Esophagus (tissue), 2 donors: ENCODE measurements around the gene CHSY3. TPM values are rescaled to one million over a fixed set of nuclear protein-coding genes. Genes with fewer than 3 reads are reported as not detected.
"Not testable (repeated sequence)": the region's sequence is repeated elsewhere in the genome, so short reads cannot be mapped to it uniquely, and the experiment has no call there.

ENCODE experiments used
- H3K27ac ChIP-seq, 2 donors: one replicate each; pipeline ENCODE4 v1.5.1; 2013; ENCODE audit warnings: low read depth in 2 of 2, mild to moderate bottlenecking in 2 of 2, inconsistent platforms in 1 of 2, low read length in 1 of 2, moderate library complexity in 1 of 2
- H3K27me3 ChIP-seq, 2 donors: one replicate each; pipeline ENCODE4 v1.6.1; 2013; ENCODE audit warnings: low read length in 2 of 2, control low read depth in 1 of 2, mild to moderate bottlenecking in 1 of 2; ENCODE audit not compliant: insufficient read depth in 2 of 2, control insufficient read depth in 1 of 2
- H3K36me3 ChIP-seq, 2 donors: one replicate each; pipeline ENCODE4 v1.6.1; 2013; ENCODE audit warnings: low read length in 1 of 2; ENCODE audit not compliant: control insufficient read depth in 2 of 2, insufficient read depth in 2 of 2
- H3K4me1 ChIP-seq, 2 donors: one replicate each; pipeline ENCODE4 v1.6.1; 2013; ENCODE audit warnings: low read length in 1 of 2; ENCODE audit not compliant: control insufficient read depth in 2 of 2, insufficient read depth in 2 of 2
- H3K4me3 ChIP-seq, 2 donors: one replicate each; pipeline ENCODE4 v1.5.1; 2013; ENCODE audit warnings: low read length in 2 of 2, mild to moderate bottlenecking in 2 of 2, low read depth in 1 of 2, moderate library complexity in 1 of 2
- H3K9me3 ChIP-seq, 2 donors: one replicate each; pipeline ENCODE4 v1.6.1; 2013; ENCODE audit warnings: mild to moderate bottlenecking in 2 of 2, low read depth in 1 of 2, low read length in 1 of 2, moderate library complexity in 1 of 2; ENCODE audit not compliant: control insufficient read depth in 2 of 2, insufficient read depth in 1 of 2
- WGBS, 2 donors: extraction: QIAGEN DNeasy Blood & Tissue Kit; methylation state at CpG; one replicate each; pipeline ENCODE4 v1.1.7; 2013; 5-methylcytosine and 5-hydroxymethylcytosine counted together
- polyA plus RNA-seq, 2 donors: library from polyadenylated mRNA; stranded (reverse); fragments of 200-250 nt; gene quantifications; one replicate each; pipeline ENCODE4 v1.2.3, GENCODE V29; 2013
- donor health status: healthy with polysubstance abuse.
- donor health status: Bipolar disorder and iron deficiency.

The CHSY3 gene
- polyA plus RNA-seq, 2 donors: 0.02 to 0.14 TPM

DNA sequence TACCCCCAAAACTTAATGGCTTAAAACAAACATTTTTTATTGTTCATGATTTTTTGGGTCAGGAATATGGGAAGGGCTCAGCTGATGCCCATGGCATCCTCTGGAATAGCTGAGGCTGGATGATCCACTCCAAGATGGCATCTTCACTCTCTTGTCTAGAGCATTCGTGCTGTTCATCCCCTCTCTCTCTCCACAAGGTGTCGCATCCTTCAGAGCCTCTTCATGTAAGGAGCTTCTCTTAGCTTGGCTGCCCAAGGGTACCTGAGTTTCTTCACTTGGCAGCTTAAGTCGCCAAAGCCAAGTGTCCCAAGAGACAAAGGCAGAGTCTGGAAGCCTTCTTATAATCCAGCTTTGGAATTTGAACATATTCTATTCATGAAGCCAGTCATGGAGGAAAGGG, 294.7 kb downstream of the CHSY3 start:
- Histone ChIP-seq H3K4me1 (no peaks in the 10 kb centered on the region), H3K9me3 (no peaks in the 10 kb centered on the region), H3K4me3 (no peak overlapping the region), H3K27ac (no peak overlapping the region), H3K36me3 (no peaks in the 10 kb centered on the region), H3K27me3 (no peaks in the 10 kb centered on the region)
- WGBS, 2 donors: 71% methylated on average over 3 of the region's 3 CpGs

DNA sequence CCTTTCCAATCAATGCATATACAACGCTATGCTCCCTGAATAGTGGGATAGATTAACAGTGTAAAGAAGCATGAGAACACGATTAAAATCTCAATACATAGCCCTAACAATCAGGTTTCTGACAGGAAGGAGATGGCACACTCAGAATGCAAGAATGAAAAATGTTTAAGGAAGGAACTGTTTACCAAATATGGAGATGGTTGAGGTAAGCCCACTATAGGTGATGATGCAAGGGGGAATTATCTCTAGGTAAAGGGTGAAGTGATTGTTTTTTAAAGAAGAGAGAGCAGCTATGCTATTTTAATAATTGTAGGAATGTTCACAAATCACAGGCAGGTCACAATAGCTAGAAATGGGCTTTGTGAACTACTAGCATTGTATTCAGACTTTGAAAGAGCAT, 302.4 kb downstream of the CHSY3 start:
- H3K9me3 ChIP-seq: no peaks in the 10 kb centered on the region
- no peaks in the 10 kb centered on the region for H3K27me3 ChIP-seq
- H3K27ac ChIP-seq: no peak overlapping the region
- H3K4me3 ChIP-seq: no peak overlapping the region
- 61 to 73% methylated on average over 2 of the region's 2 CpGs for WGBS, 2 donors
- H3K4me1 ChIP-seq: no peaks in the 10 kb centered on the region
- no peaks in the 10 kb centered on the region for H3K36me3 ChIP-seq

DNA sequence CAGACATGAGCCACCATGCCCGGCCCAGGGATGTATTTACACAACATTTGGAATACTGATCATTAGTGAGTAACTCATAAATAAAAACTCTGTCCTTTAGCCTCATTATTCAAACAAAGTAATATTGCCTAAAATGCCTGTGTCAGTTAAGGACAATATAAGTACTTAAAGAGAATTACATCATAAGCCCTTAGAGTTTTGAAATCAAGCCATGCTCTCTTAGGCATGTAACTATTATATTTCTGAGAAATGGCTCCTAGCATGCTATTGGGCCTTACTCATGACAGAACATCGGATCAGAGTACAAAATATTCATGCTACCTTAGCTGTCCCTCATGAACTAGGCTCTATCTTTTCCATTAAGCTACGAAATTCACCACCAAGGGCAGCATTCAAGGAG, 309.3 kb downstream of the CHSY3 start:
- no peaks in the 10 kb centered on the region for H3K27me3 ChIP-seq
- WGBS, 2 donors: 62 to 76% methylated on average over 3 of the region's 3 CpGs
- no peak overlapping the region for H3K4me3 ChIP-seq
- no peak overlapping the region for H3K27ac ChIP-seq
- no peaks in the 10 kb centered on the region for H3K36me3 ChIP-seq
- no peaks in the 10 kb centered on the region for H3K9me3 ChIP-seq
- no peaks in the 10 kb centered on the region for H3K4me1 ChIP-seq

DNA sequence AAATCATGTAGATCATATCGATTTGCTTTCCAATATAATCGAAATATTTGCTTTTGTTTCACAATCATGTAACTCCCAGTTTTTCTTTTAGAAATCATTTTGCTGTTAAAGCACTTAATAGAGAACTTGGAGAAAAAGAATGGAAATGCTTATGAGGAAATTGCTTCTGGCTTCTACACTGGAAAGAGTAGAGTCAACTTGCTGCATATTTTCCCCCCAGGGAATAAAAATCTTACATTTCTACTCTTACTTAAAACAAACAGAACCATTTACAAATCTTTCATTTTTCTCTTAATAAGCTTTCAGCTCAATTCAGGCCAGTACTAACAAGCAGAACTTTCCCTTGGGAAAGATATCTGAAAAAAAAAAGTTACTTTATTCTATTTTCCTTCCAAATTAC, 312.0 kb downstream of the CHSY3 start:
- H3K36me3 ChIP-seq: no peaks in the 10 kb centered on the region
- H3K4me3 ChIP-seq: no peak overlapping the region
- H3K27ac ChIP-seq: no peak overlapping the region
- H3K27me3 ChIP-seq: no peaks in the 10 kb centered on the region
- no peaks in the 10 kb centered on the region for H3K9me3 ChIP-seq
- WGBS, 2 donors: 47 to 52% methylated on average over 2 of the region's 2 CpGs
- H3K4me1 ChIP-seq: no peaks in the 10 kb centered on the region

DNA sequence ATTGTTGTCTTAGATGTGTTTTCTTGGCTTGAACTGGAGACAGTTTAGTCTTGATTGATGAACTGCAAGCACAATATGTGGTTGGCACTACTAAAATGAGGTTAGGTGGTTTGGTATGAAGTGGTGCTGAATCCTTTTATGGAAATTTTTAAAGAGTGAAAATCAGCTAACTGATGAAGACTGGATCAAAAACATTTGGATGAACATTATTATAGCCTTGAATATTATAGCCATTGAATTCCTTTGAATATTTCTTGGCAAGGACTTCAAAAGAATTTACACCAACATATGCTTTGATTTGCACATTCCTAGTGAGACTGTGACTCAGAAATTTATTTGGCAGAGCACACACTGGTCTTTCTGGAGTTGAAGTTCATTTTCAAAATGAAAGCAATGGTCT, 318.3 kb downstream of the CHSY3 start:
- Histone ChIP-seq H3K36me3 (no peaks in the 10 kb centered on the region), H3K4me3 (no peak overlapping the region), H3K9me3 (no peaks in the 10 kb centered on the region), H3K27ac (no peak overlapping the region), H3K4me1 (no peaks in the 10 kb centered on the region), H3K27me3 (no peaks in the 10 kb centered on the region)

DNA sequence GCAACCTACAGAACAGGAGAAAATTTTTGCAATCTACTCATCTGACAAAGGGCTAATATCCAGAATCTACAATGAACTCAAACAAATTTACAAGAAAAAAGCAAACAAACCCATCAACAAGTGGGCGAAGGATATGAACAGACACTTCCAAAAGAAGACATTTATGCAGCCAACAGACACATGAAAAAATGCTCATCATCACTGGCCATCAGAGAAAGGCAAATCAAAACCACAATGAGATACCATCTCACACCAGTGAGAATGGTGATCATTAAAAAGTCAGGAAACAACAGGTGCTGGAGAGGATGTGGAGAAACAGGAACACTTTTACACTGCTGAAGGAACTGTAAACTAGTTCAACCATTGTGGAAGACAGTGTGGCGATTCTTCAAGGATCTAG, 322.3 kb downstream of the CHSY3 start:
- WGBS, 2 donors: 91 to 93% methylated on average over 2 of the region's 2 CpGs
- not testable (repeated sequence) for H3K27ac ChIP-seq, H3K36me3 ChIP-seq, H3K4me1 ChIP-seq, H3K9me3 ChIP-seq, H3K4me3 ChIP-seq, H3K27me3 ChIP-seq

DNA sequence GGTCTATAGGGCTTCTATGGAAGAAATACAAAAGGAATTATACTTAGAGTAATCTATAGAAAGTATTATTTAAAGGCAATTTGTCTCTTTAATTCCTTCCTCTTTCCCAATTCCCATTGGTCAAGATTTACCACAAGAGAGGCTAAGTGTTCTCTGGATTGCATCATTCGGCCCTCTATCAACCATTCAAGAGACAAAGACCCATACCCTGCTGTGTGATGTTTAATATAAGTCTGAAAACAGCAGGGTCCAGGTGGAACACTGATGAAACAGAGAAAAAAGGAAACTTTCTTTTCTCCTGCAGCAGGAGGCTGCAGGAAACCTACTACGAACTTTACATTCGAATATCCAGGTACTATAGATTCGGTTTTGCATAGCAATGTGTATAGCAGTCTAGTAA, 323.4 kb downstream of the CHSY3 start:
- H3K36me3 ChIP-seq: no peaks in the 10 kb centered on the region
- H3K4me3 ChIP-seq: no peak overlapping the region
- WGBS, 2 donors: 85 to 90% methylated on average over 4 of the region's 4 CpGs
- no peaks in the 10 kb centered on the region for H3K27me3 ChIP-seq
- H3K4me1 ChIP-seq: no peaks in the 10 kb centered on the region
- no peaks in the 10 kb centered on the region for H3K9me3 ChIP-seq
- no peak overlapping the region for H3K27ac ChIP-seq

DNA sequence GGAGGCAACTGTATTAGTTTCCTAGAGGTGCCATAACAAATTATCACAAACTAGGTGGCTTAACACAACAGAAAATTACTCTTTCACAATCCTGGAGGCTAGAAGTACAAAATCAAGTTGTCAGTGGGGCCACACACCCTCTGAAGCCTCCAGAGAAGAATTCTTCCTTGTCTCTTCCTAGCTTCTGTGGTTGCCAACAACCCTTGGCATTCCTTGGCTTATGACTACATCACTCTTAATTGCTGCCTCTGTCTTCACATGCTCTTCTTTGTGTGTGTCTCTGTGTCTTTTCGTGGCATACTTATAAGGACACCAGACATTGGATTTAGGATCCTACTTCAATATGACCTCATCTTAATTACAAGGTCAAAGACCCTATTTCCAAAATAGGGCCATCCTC, 327.5 kb downstream of the CHSY3 start:
- H3K27ac ChIP-seq: no peak overlapping the region
- no peaks in the 10 kb centered on the region for H3K9me3 ChIP-seq
- no peaks in the 10 kb centered on the region for H3K27me3 ChIP-seq
- H3K36me3 ChIP-seq: no peaks in the 10 kb centered on the region
- H3K4me1 ChIP-seq: no peaks in the 10 kb centered on the region
- WGBS, 2 donors: 50 to 58% methylated on average over 1 of the region's 1 CpG
- H3K4me3 ChIP-seq: no peak overlapping the region

DNA sequence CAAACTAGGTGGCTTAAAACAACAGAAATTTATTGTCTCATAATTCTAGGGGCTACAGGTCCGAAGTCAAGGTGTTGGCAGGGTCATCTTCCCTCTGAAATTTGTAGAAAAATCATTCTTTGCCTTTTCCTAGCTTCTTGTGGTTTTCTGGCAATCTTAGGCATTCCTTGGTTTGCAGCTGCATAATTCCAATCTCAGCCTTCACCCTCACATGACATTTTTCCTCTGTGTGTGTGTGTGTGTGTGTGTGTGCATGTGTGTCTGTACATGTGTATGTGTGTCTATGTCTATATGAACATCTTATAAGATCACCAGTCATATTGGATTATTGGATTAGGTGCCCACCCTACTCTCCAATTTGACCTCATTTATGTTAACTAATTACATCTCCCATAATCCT, 330.6 kb downstream of the CHSY3 start:
- no peak overlapping the region for H3K4me3 ChIP-seq
- H3K36me3 ChIP-seq: no peaks in the 10 kb centered on the region
- 52 to 73% methylated on average over 1 of the region's 1 CpG for WGBS, 2 donors
- no peaks in the 10 kb centered on the region for H3K27me3 ChIP-seq
- no peak overlapping the region for H3K27ac ChIP-seq
- H3K4me1 ChIP-seq: no peaks in the 10 kb centered on the region
- no peaks in the 10 kb centered on the region for H3K9me3 ChIP-seq
